Activated T-cell treated with anti-CD3 and anti-CD28 coated beads, Interleukin-2, amount 50 U/mL, for 4 hours (primary cell): ENCODE measurements around the gene UTP11. TPM values are rescaled to one million over a fixed set of nuclear protein-coding genes. Genes with fewer than 3 reads are reported as not detected.

Source experiments
- ATAC-seq, 2 donors: fragments of 200-7000 bp; cut with Tn5 transposase; one replicate each; pipeline ENCODE4 v1.10.0; 2021
- DNase-seq: peaks from one replicate; pipeline ENCODE4 v3.0.0-alpha.2; 2020
- H3K27me3 Mint-ChIP-seq: one replicate; pipeline ENCODE4 v1.8.0; 2021; ENCODE audit warnings: low read depth, mixed read lengths
- H3K36me3 Mint-ChIP-seq: one replicate; pipeline ENCODE4 v1.8.0; 2022; ENCODE audit warnings: mixed read lengths; ENCODE audit not compliant: insufficient read depth
- H3K4me1 Mint-ChIP-seq: one replicate; pipeline ENCODE4 v1.8.0; 2021; ENCODE audit warnings: low read depth, mixed read lengths
- H3K4me3 Mint-ChIP-seq: one replicate; pipeline ENCODE4 v1.8.0; 2021; ENCODE audit warnings: mild to moderate bottlenecking, moderate library complexity, mixed read lengths
- H3K9me3 Mint-ChIP-seq: one replicate; pipeline ENCODE4 v1.8.0; 2021; ENCODE audit warnings: mixed read lengths
- total RNA-seq, 3 donors: library from RNA; stranded (reverse); gene quantifications; one replicate each; pipeline ENCODE4 v1.2.1, GENCODE V29; 2021

UTP11 gene
- total RNA-seq, 3 donors from 2014 or later: 103 to 105 (median 104) TPM

GRCh38 chr1:38060498-38060897 is 48.0 kb downstream of the UTP11 start:
- Mint-ChIP-seq H3K9me3 (no peaks in the 10 kb centered on the region), H3K4me1 (peaks cover 3% of the 10 kb centered on the region), H3K4me3 (no peak overlapping the region), H3K27me3 (peaks cover 2% of the 10 kb centered on the region), H3K36me3 (no peaks in the 10 kb centered on the region)
- ATAC-seq (no peak), DNase-seq (no peak)

GRCh38 chr1:38061290-38061689 is 48.8 kb downstream of the UTP11 start:
- Mint-ChIP-seq H3K27me3 (peaks cover 2% of the 10 kb centered on the region), H3K9me3 (no peaks in the 10 kb centered on the region), H3K36me3 (no peaks in the 10 kb centered on the region), H3K4me3 (no peak overlapping the region), H3K4me1 (peaks cover 3% of the 10 kb centered on the region)
- ATAC-seq (no peak), DNase-seq (no peak)

- no peaks in the 10 kb centered on the region for H3K9me3 Mint-ChIP-seq
- DNase-seq (no peak), ATAC-seq (peak; percentile 23 to 51)
- H3K4me3 Mint-ChIP-seq: no peak overlapping the region
- peaks cover 3% of the 10 kb centered on the region for H3K4me1 Mint-ChIP-seq
- H3K27me3 Mint-ChIP-seq: peaks cover 2% of the 10 kb centered on the region
- no peaks in the 10 kb centered on the region for H3K36me3 Mint-ChIP-seq
These were observed 49.4 kb downstream of the UTP11 start for GRCh38 chr1:38061883-38062328.

- H3K4me1 Mint-ChIP-seq: peaks cover 3% of the 10 kb centered on the region
- DNase-seq (no peak), ATAC-seq (no peak)
- peaks cover 7% of the 10 kb centered on the region for H3K27me3 Mint-ChIP-seq
- no peaks in the 10 kb centered on the region for H3K9me3 Mint-ChIP-seq
- no peaks in the 10 kb centered on the region for H3K36me3 Mint-ChIP-seq
- H3K4me3 Mint-ChIP-seq: no peak overlapping the region
These were observed 50.1 kb downstream of the UTP11 start for GRCh38 chr1:38062361-38063288.

GRCh38 chr1:38063616-38064015 is 51.1 kb downstream of the UTP11 start:
- peaks cover 3% of the 10 kb centered on the region for H3K4me1 Mint-ChIP-seq
- DNase-seq (no peak), ATAC-seq (no peak)
- no peaks in the 10 kb centered on the region for H3K36me3 Mint-ChIP-seq
- no peak overlapping the region for H3K4me3 Mint-ChIP-seq
- H3K9me3 Mint-ChIP-seq: no peaks in the 10 kb centered on the region
- H3K27me3 Mint-ChIP-seq: peaks cover 11% of the 10 kb centered on the region

- H3K4me3 Mint-ChIP-seq: no peak overlapping the region
- H3K27me3 Mint-ChIP-seq: peaks cover 14% of the 10 kb centered on the region
- H3K4me1 Mint-ChIP-seq: peaks cover 3% of the 10 kb centered on the region
- no peaks in the 10 kb centered on the region for H3K36me3 Mint-ChIP-seq
- ATAC-seq (no peak), DNase-seq (no peak)
- H3K9me3 Mint-ChIP-seq: no peaks in the 10 kb centered on the region
These were observed 51.8 kb downstream of the UTP11 start for GRCh38 chr1:38064197-38064903.

GRCh38 chr1:38068220-38068979 is 55.9 kb downstream of the UTP11 start:
- no peak for DNase-seq
- ATAC-seq: no peak
- Mint-ChIP-seq H3K9me3 (no peaks in the 10 kb centered on the region), H3K36me3 (no peaks in the 10 kb centered on the region), H3K4me1 (no peaks in the 10 kb centered on the region), H3K27me3 (peaks cover 36% of the 10 kb centered on the region), H3K4me3 (no peak overlapping the region)

GRCh38 chr1:38068980-38069340 is 56.4 kb downstream of the UTP11 start:
- H3K4me3 Mint-ChIP-seq: no peak overlapping the region
- H3K27me3 Mint-ChIP-seq: peaks cover 37% of the 10 kb centered on the region
- ATAC-seq: no peak
- no peaks in the 10 kb centered on the region for H3K36me3 Mint-ChIP-seq
- DNase-seq: no peak
- H3K4me1 Mint-ChIP-seq: no peaks in the 10 kb centered on the region
- no peaks in the 10 kb centered on the region for H3K9me3 Mint-ChIP-seq

GRCh38 chr1:38071312-38072256 is 59.0 kb downstream of the UTP11 start:
- Mint-ChIP-seq H3K9me3 (no peaks in the 10 kb centered on the region), H3K36me3 (no peaks in the 10 kb centered on the region), H3K4me3 (no peak overlapping the region), H3K27me3 (peaks cover 41% of the 10 kb centered on the region), H3K4me1 (no peaks in the 10 kb centered on the region)
- DNase-seq (no peak), ATAC-seq (peak; percentile 84 to 86)

GRCh38 chr1:38072858-38073257 is 60.3 kb downstream of the UTP11 start:
- ATAC-seq (no peak), DNase-seq (no peak)
- Mint-ChIP-seq H3K4me3 (no peak overlapping the region), H3K4me1 (no peaks in the 10 kb centered on the region), H3K36me3 (no peaks in the 10 kb centered on the region), H3K9me3 (no peaks in the 10 kb centered on the region), H3K27me3 (peaks cover 35% of the 10 kb centered on the region)

- Mint-ChIP-seq H3K36me3 (no peaks in the 10 kb centered on the region), H3K4me3 (no peak overlapping the region), H3K4me1 (no peaks in the 10 kb centered on the region), H3K9me3 (no peaks in the 10 kb centered on the region), H3K27me3 (peaks cover 31% of the 10 kb centered on the region)
- DNase-seq: no peak
- no peak for ATAC-seq
These were observed 61.2 kb downstream of the UTP11 start for GRCh38 chr1:38073534-38074301.

GRCh38 chr1:38074302-38074677 is 61.8 kb downstream of the UTP11 start:
- ATAC-seq (no peak), DNase-seq (no peak)
- Mint-ChIP-seq H3K27me3 (peaks cover 31% of the 10 kb centered on the region), H3K4me1 (no peaks in the 10 kb centered on the region), H3K4me3 (no peak overlapping the region), H3K9me3 (no peaks in the 10 kb centered on the region), H3K36me3 (no peaks in the 10 kb centered on the region)
